HepG2 (cell line): ENCODE measurements around the gene NPHS1. TPM values are rescaled to one million over a fixed set of nuclear protein-coding genes. Genes with fewer than 3 reads are reported as not detected.

ENCODE experiments used
- AGO1 ChIP-seq: fragments of 200-400 bp; formaldehyde crosslinking; IDR thresholded peaks from 2 replicates; pipeline ENCODE4 v1.6.1; 2017; ENCODE audit warnings: mild to moderate bottlenecking, low read depth, low read length, moderate library complexity; ENCODE audit not compliant: poor library complexity, severe bottlenecking
- FOXK2 ChIP-seq: fragments of 450-650 bp; IDR thresholded peaks from 2 replicates; pipeline ENCODE4 v1.6.1; 2016
- HHEX ChIP-seq: IDR thresholded peaks from 2 replicates; pipeline ENCODE4 v1.6.1; 2016; ENCODE audit warnings: control low read depth
- HNRNPL ChIP-seq: fragments of 200-400 bp; formaldehyde crosslinking; IDR thresholded peaks from 2 replicates; pipeline ENCODE4 v1.6.1; 2017; ENCODE audit warnings: mild to moderate bottlenecking, low read depth, low read length
- KAT2B ChIP-seq: fragments of 150-350 bp; IDR thresholded peaks from 2 replicates; pipeline ENCODE4 v1.6.1; 2014; ENCODE audit warnings: low read depth, low read length, borderline replicate concordance
- KLF15 ChIP-seq: sonication (generic); formaldehyde crosslinking; IDR thresholded peaks from 2 replicates; pipeline ENCODE4 v1.8.1; 2023; ENCODE audit warnings: borderline replicate concordance, mild to moderate bottlenecking, inconsistent platforms, missing genetic modification reagents, mixed read lengths
- NCOA2 ChIP-seq: sonication (generic); formaldehyde crosslinking; IDR thresholded peaks from 2 replicates; pipeline ENCODE4 v1.8.0; 2022; ENCODE audit warnings: inconsistent platforms
- NFKB2 ChIP-seq: sonication (generic); formaldehyde crosslinking; IDR thresholded peaks from 2 replicates; pipeline ENCODE4 v1.4.0; 2020; ENCODE audit warnings: missing genetic modification reagents, borderline replicate concordance
- NFYB ChIP-seq: sonication (generic); formaldehyde crosslinking; IDR thresholded peaks from 2 replicates; pipeline ENCODE4 v1.4.0; 2020; ENCODE audit warnings: missing genetic modification reagents
- NR1H2 ChIP-seq: sonication (generic); formaldehyde crosslinking; IDR thresholded peaks from 2 replicates; pipeline ENCODE4 v1.8.1; 2022; ENCODE audit warnings: low read depth, missing genetic modification reagents, borderline replicate concordance
- SALL1 ChIP-seq: sonication (generic); formaldehyde crosslinking; IDR thresholded peaks from 2 replicates; pipeline ENCODE4 v1.8.0; 2022; ENCODE audit warnings: mild to moderate bottlenecking, missing genetic modification reagents
- SIN3A ChIP-seq: IDR thresholded peaks from 2 replicates; pipeline ENCODE4 v1.6.1; 2011; ENCODE audit warnings: low read depth, mild to moderate bottlenecking, control low read depth, low read length, borderline replicate concordance
- SMARCC2 ChIP-seq: fragments of 450-650 bp; IDR thresholded peaks from 2 replicates; pipeline ENCODE4 v1.6.1; 2017; ENCODE audit warnings: antibody characterized with exemption, mild to moderate bottlenecking
- TOE1 ChIP-seq: sonication (generic); formaldehyde crosslinking; IDR thresholded peaks from 2 replicates; pipeline ENCODE4 v1.4.0; 2020; ENCODE audit warnings: mild to moderate bottlenecking, missing genetic modification reagents
- XBP1 ChIP-seq: sonication (generic); formaldehyde crosslinking; IDR thresholded peaks from 2 replicates; pipeline ENCODE4 v1.5.0; 2020; ENCODE audit warnings: missing genetic modification reagents
- ZBTB38 ChIP-seq: sonication (generic); formaldehyde crosslinking; IDR thresholded peaks from 2 replicates; pipeline ENCODE4 v1.5.1; 2020; ENCODE audit warnings: mild to moderate bottlenecking, missing genetic modification reagents
- ZEB1 ChIP-seq: IDR thresholded peaks from 2 replicates; pipeline ENCODE4 v1.6.1; 2012; ENCODE audit warnings: mild to moderate bottlenecking, low read depth, inconsistent platforms; ENCODE audit not compliant: insufficient replicate concordance
- ZNF251 ChIP-seq: sonication (generic); formaldehyde crosslinking; IDR thresholded peaks from 2 replicates; pipeline ENCODE4 v1.9.0; 2021; ENCODE audit warnings: mild to moderate bottlenecking, missing genetic modification reagents
- ZNF296 ChIP-seq: sonication (generic); formaldehyde crosslinking; conservative IDR thresholded peaks from 2 replicates; pipeline ENCODE4 v1.5.0; 2020; ENCODE audit warnings: mild to moderate bottlenecking, missing genetic modification reagents
- ZNF326 ChIP-seq: sonication (generic); formaldehyde crosslinking; IDR thresholded peaks from 2 replicates; pipeline ENCODE4 v1.4.0; 2020; ENCODE audit warnings: missing genetic modification reagents, borderline replicate concordance
- ZNF44 ChIP-seq: sonication (generic); formaldehyde crosslinking; IDR thresholded peaks from 2 replicates; pipeline ENCODE4 v1.5.1; 2020; ENCODE audit warnings: mild to moderate bottlenecking, missing genetic modification reagents
- ZNF670 ChIP-seq: sonication (generic); formaldehyde crosslinking; IDR thresholded peaks from 2 replicates; pipeline ENCODE4 v1.8.0; 2022; ENCODE audit warnings: mild to moderate bottlenecking, missing genetic modification reagents, borderline replicate concordance
- ZSCAN21 ChIP-seq: sonication (generic); formaldehyde crosslinking; IDR thresholded peaks from 2 replicates; pipeline ENCODE4 v1.8.0; 2022; ENCODE audit warnings: mild to moderate bottlenecking, missing genetic modification reagents, moderate library complexity, borderline replicate concordance
- polyA plus RNA-seq, 8 experiments: library from polyadenylated mRNA; depleted of rRNA in 3 of 8; stranded (reverse) in 7 of 8; unstranded in 1 of 8; fragments of >200 nt; fragmentation: Illumina TruSeq in 4 of 8; extraction: Trizol in 4 of 8; gene quantifications; 2 replicates each; pipeline versions ENCODE4 v1.2.1 to v1.2.3, GENCODE V29; 2011 to 2016; ENCODE audit warnings: low read depth in 4 of 8, missing spikeins in 1 of 8, mixed read lengths in 1 of 8; ENCODE audit not compliant: insufficient read depth in 1 of 8
- total RNA-seq, 5 experiments: library from RNA; depleted of rRNA; stranded (reverse); fragments of >200 nt; fragmentation: Illumina TruSeq; extraction: Trizol; gene quantifications; 2 replicates each; pipeline ENCODE4 v1.2.3, GENCODE V29; 2016; ENCODE audit warnings: low read depth in 1 of 5
- TF ChIP-seq, protein P1 (sequence below): sonication (generic); formaldehyde crosslinking; IDR thresholded peaks from 2 replicates; pipeline ENCODE4 v1.4.0; 2020; ENCODE audit warnings: missing genetic modification reagents
- TF ChIP-seq, protein P2 (sequence below): sonication (generic); formaldehyde crosslinking; conservative IDR thresholded peaks from 2 replicates; pipeline ENCODE4 v1.4.0; 2020; ENCODE audit warnings: missing genetic modification reagents
- TF ChIP-seq, protein P3 (sequence below): sonication (generic); formaldehyde crosslinking; IDR thresholded peaks from 2 replicates; pipeline ENCODE4 v1.4.0; 2020; ENCODE audit warnings: mild to moderate bottlenecking, missing genetic modification reagents
- TF ChIP-seq, protein P4 (sequence below): sonication (generic); formaldehyde crosslinking; IDR thresholded peaks from 2 replicates; pipeline ENCODE4 v1.5.0; 2020; ENCODE audit warnings: missing genetic modification reagents, mild to moderate bottlenecking, borderline replicate concordance

The NPHS1 gene
- total and polyA plus RNA-seq, 2 of the 13 experiments (the other 11 are each of a cell fraction or from before 2014, with no cell fraction given): not detected

DNA sequence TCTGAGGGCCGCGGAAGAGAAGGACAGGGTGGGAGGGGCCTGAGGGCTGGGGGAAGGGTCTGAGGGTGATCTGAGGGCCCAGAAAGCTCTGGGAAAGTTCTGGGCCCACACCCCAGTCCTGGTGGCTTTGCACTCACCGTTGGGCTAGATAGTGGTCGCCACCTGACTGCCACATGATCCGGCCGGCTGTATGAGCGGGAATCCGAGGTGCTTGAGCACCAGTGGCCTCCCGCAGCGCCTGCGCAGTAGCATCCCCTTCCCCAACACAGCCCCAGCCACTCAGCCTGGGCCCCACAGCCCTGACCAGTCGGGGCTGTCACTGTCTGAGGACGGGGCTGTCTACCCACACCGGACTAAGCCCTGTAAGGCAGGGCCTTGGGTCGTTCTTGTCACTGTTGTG, 54.6 kb downstream of the NPHS1 start (continued):
- TF ChIP-seq ZNF44 (CRISPR knock-in tag): no peak
- TF ChIP-seq SIN3A: no peak
- no peak for TF ChIP-seq ZNF251 (CRISPR knock-in tag)
- TF ChIP-seq SMARCC2: no peak
- TF ChIP-seq KAT2B: no peak
- TF ChIP-seq KLF15: no peak
- TF ChIP-seq HHEX: no peak
- TF ChIP-seq XBP1 (CRISPR knock-in tag): no peak
- TF ChIP-seq NFKB2 (CRISPR knock-in tag): peak; percentile 83; the same call in 1 of the 2 replicates
- peak; percentile 95 for TF ChIP-seq ZNF326 (CRISPR knock-in tag)
- no peak for TF ChIP-seq FOXK2
- peak; percentile 61 for TF ChIP-seq SALL1 (CRISPR knock-in tag)
- no peak for TF ChIP-seq HNRNPL
- no peak for TF ChIP-seq ZNF296 (CRISPR knock-in tag)
- TF ChIP-seq, protein P1, sequence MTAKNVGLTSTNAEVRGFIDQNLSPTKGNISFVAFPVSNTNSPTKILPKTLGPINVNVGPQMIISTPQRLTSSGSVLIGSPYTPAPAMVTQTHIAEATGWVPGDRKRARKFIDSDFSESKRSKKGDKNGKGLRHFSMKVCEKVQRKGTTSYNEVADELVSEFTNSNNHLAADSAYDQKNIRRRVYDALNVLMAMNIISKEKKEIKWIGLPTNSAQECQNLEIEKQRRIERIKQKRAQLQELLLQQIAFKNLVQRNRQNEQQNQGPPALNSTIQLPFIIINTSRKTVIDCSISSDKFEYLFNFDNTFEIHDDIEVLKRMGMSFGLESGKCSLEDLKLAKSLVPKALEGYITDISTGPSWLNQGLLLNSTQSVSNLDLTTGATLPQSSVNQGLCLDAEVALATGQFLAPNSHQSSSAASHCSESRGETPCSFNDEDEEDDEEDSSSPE (CRISPR knock-in tag): peak; percentile 69
- 0 out of 2 replicates have a peak, but pooled peaks have one; percentile 15 for TF ChIP-seq ZBTB38
- peak; percentile 51; the same call in 1 of the 2 replicates for TF ChIP-seq ZNF670 (CRISPR knock-in tag)
- TF ChIP-seq, protein P2, sequence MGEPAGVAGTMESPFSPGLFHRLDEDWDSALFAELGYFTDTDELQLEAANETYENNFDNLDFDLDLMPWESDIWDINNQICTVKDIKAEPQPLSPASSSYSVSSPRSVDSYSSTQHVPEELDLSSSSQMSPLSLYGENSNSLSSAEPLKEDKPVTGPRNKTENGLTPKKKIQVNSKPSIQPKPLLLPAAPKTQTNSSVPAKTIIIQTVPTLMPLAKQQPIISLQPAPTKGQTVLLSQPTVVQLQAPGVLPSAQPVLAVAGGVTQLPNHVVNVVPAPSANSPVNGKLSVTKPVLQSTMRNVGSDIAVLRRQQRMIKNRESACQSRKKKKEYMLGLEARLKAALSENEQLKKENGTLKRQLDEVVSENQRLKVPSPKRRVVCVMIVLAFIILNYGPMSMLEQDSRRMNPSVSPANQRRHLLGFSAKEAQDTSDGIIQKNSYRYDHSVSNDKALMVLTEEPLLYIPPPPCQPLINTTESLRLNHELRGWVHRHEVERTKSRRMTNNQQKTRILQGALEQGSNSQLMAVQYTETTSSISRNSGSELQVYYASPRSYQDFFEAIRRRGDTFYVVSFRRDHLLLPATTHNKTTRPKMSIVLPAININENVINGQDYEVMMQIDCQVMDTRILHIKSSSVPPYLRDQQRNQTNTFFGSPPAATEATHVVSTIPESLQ (CRISPR knock-in tag): no peak
- 0 out of 2 replicates have a peak, but pooled peaks have one; percentile 14 for TF ChIP-seq NFYB (CRISPR knock-in tag)
- peak; percentile 77 for TF ChIP-seq ZSCAN21
- TF ChIP-seq, protein P3, sequence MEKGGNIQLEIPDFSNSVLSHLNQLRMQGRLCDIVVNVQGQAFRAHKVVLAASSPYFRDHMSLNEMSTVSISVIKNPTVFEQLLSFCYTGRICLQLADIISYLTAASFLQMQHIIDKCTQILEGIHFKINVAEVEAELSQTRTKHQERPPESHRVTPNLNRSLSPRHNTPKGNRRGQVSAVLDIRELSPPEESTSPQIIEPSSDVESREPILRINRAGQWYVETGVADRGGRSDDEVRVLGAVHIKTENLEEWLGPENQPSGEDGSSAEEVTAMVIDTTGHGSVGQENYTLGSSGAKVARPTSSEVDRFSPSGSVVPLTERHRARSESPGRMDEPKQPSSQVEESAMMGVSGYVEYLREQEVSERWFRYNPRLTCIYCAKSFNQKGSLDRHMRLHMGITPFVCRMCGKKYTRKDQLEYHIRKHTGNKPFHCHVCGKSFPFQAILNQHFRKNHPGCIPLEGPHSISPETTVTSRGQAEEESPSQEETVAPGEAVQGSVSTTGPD (CRISPR knock-in tag): no peak
- TF ChIP-seq ZEB1: no peak
- peak; percentile 90 for TF ChIP-seq AGO1
- no peak for TF ChIP-seq TOE1 (CRISPR knock-in tag)
- peak; percentile 30; the same call in 1 of the 2 replicates for TF ChIP-seq NCOA2 (CRISPR knock-in tag)
- TF ChIP-seq NR1H2 (CRISPR knock-in tag): no peak
- TF ChIP-seq, protein P4, sequence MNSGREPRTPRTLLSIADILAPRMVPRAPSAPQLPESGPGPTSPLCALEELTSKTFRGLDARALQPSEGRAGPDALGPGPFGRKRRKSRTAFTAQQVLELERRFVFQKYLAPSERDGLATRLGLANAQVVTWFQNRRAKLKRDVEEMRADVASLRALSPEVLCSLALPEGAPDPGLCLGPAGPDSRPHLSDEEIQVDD: no peak
